Sigmoid colon (tissue), 4 donors: Measurements from ENCODE around the gene ZBTB40.

Experiments used
- EP300 ChIP-seq, 4 donors: sonication (generic); formaldehyde crosslinking; IDR thresholded peaks; one replicate each; pipeline ENCODE4 v1.6.1; 2017; ENCODE audit warnings: antibody characterized with exemption in 4 of 4
- POLR2A ChIP-seq, 2 donors: fragments of 450-650 bp; IDR thresholded peaks; one replicate each; pipeline ENCODE4 v1.6.1; 2016; ENCODE audit warnings: antibody characterized with exemption in 2 of 2, mild to moderate bottlenecking in 2 of 2, moderate library complexity in 2 of 2
- POLR2AphosphoS5 ChIP-seq, 4 donors: sonication (generic); formaldehyde crosslinking; IDR thresholded peaks; one replicate each; pipeline ENCODE4 v1.6.1; 2017; ENCODE audit warnings: antibody characterized with exemption in 4 of 4
- TF ChIP-seq, protein P1 (sequence below), 4 experiments: fragments of 450-650 bp in 3 of 4; fragments of 200-600 bp in 1 of 4; IDR thresholded peaks; one replicate each; pipeline ENCODE4 v1.5.1; 2016 to 2019; ENCODE audit warnings: antibody characterized with exemption in 4 of 4, mild to moderate bottlenecking in 3 of 4, moderate library complexity in 2 of 4

DNA sequence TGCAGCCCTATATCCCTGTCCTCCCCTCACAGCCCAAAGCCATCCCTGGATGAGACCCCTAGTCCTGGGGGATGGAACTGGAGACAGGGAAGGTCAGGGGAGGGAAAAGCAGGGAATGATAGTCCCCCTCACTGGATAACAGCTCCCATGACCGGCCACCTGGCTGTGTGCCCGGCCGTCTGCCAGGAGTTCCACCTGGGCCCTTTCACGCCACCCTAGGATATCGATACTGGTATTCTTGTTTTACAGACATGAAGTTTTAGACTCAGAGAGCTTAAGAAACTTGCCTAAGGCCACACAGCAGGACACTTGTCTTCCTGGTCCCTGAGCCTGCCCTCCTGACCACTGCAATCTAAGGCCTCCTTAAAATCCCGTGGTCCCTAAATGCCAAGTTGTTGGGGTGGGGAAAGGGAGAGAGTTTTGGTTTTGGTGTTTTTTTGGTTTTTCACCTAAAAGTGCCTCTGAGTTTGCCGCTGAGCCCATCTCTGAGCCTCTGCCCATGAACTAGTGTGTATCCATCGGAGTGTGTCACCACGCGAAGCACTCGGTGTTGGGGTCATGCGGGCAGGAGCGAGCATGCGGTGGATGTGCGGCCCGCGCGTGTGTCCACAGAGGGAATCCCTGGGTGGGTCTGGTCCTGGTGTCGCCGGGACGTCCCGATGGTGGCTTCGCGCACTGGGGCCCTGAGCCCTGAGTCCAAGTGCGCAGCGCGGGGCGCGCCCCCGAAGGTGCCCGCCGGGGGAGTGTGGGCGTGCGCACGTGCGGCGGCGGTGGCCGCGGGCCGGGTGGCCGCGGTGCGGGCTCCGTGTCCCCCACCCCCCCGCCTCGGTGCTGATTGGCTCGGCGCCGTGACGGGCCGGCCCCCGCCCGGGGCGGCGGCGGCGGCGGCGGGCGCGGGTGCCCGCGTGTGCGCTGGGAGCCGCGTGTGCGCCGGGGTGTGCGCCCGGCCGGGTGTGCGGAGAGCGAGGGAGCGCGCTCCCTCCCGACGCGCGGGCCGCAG lies 111.2 kb downstream of the ZBTB40 start, which contains the start of gene EPHA8:
- no peak for TF ChIP-seq POLR2AphosphoS5 (IDR thresholded peaks at IDR 0.05)
- TF ChIP-seq POLR2A (IDR thresholded peaks at IDR 0.05) = no peak
- TF ChIP-seq, protein P1, sequence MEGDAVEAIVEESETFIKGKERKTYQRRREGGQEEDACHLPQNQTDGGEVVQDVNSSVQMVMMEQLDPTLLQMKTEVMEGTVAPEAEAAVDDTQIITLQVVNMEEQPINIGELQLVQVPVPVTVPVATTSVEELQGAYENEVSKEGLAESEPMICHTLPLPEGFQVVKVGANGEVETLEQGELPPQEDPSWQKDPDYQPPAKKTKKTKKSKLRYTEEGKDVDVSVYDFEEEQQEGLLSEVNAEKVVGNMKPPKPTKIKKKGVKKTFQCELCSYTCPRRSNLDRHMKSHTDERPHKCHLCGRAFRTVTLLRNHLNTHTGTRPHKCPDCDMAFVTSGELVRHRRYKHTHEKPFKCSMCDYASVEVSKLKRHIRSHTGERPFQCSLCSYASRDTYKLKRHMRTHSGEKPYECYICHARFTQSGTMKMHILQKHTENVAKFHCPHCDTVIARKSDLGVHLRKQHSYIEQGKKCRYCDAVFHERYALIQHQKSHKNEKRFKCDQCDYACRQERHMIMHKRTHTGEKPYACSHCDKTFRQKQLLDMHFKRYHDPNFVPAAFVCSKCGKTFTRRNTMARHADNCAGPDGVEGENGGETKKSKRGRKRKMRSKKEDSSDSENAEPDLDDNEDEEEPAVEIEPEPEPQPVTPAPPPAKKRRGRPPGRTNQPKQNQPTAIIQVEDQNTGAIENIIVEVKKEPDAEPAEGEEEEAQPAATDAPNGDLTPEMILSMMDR (IDR thresholded peaks at IDR 0.05) = no peak
- TF ChIP-seq EP300 (IDR thresholded peaks at IDR 0.05) = no peak
